ENCODE results near the gene PRR12.
"Not testable (repeated sequence)": the region's sequence is repeated elsewhere in the genome, so short reads cannot be mapped to it uniquely, and the experiment has no call there.

GRCh38 chr19:49633273-49633672 is 42.3 kb downstream of the PRR12 start:
- not testable (repeated sequence) for TF ChIP-seq CTCF (optimal IDR thresholded peaks at IDR 0.05 in 1 of 3, IDR thresholded peaks at IDR 0.05 in 1 of 3, conservative IDR thresholded peaks at IDR 0.05 in 1 of 3; ENCODE audit: extremely low read depth in 1 of 3, insufficient read depth in 2 of 3, low read length in 3 of 3); EZH2 (IDR thresholded peaks at IDR 0.05; ENCODE audit: low read length)

Measured in keratinocyte (primary cell).